ENCODE results near the gene CCSER2. TPM values are rescaled to one million over a fixed set of nuclear protein-coding genes. Genes with fewer than 3 reads are reported as not detected.

CCSER2 gene
- total and polyA plus RNA-seq, 4 donors: 23.1 to 111 (median 59.4) TPM

- intact Hi-C loops (cut with DNase I): no loop called here
- Histone ChIP-seq H3K4me3 (ENCODE audit: low read length in 2 of 2) (no peak overlapping the region), H3K36me3 (ENCODE audit: control insufficient read depth in 1 of 2, insufficient read depth in 2 of 2, low read length in 1 of 2) (no peaks in the 10 kb centered on the region), H3K27ac (ENCODE audit: low read depth in 1 of 2, low read length in 2 of 2) (no peak overlapping the region), H3K27me3 (ENCODE audit: control insufficient read depth in 1 of 2, insufficient read depth in 2 of 2, low read length in 1 of 2) (no peaks in the 10 kb centered on the region), H3K9me3 (ENCODE audit: control insufficient read depth, low read length) (no peaks in the 10 kb centered on the region), H3K4me1 (ENCODE audit: control insufficient read depth in 1 of 2, insufficient read depth in 2 of 2, low read length in 2 of 2) (no peaks in the 10 kb centered on the region)
- ATAC-seq (ENCODE audit: low FRiP score): no peak
- 83 to 86% methylated on average over 8 of the region's 8 CpGs for WGBS, 2 donors
- no peak for DNase-seq
Observed at GRCh38 chr10:84546609-84547008, 218.2 kb downstream of the CCSER2 start.

DNA sequence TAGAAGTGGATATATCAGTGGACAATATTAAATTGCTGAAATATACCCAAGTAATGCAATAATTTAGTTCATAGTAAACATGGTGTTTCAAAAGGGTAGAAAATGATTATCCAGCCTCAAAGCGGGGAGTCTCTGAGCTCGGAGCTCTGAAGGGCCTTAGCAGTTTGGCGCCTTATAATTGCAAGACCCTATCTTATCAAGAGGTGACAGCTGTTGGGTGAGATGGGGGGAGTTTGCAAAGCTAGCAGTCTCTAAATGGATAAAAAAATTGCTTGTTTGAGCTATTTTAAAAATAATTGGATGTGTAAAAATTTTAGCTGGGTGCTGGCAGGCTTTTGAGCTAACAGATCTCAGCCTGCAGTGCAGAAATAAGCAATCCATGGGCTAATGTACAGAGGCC, 219.2 kb downstream of the CCSER2 start:
- ATAC-seq (ENCODE audit: low FRiP score): no peak
- no peaks in the 10 kb centered on the region for H3K4me1 ChIP-seq (ENCODE audit: control insufficient read depth in 1 of 2, insufficient read depth in 2 of 2, low read length in 2 of 2)

GRCh38 chr10:84548869-84549268, 220.5 kb downstream of the CCSER2 start:
- intact Hi-C loops (cut with DNase I): no loop called here

More for the DNA sequence above, 219.2 kb downstream of the CCSER2 start:
- H3K27ac ChIP-seq (ENCODE audit: low read depth in 1 of 2, low read length in 2 of 2): no peak overlapping the region
- H3K9me3 ChIP-seq (ENCODE audit: control insufficient read depth, low read length): no peaks in the 10 kb centered on the region
- WGBS, 2 donors: 81 to 90% methylated on average over 3 of the region's 3 CpGs
- intact Hi-C loops (cut with DNase I): no loop called here
- no peaks in the 10 kb centered on the region for H3K36me3 ChIP-seq (ENCODE audit: control insufficient read depth in 1 of 2, insufficient read depth in 2 of 2, low read length in 1 of 2)
- no peaks in the 10 kb centered on the region for H3K27me3 ChIP-seq (ENCODE audit: control insufficient read depth in 1 of 2, insufficient read depth in 2 of 2, low read length in 1 of 2)
- no peak overlapping the region for H3K4me3 ChIP-seq (ENCODE audit: low read length in 2 of 2)
- DNase-seq: no peak

DNA sequence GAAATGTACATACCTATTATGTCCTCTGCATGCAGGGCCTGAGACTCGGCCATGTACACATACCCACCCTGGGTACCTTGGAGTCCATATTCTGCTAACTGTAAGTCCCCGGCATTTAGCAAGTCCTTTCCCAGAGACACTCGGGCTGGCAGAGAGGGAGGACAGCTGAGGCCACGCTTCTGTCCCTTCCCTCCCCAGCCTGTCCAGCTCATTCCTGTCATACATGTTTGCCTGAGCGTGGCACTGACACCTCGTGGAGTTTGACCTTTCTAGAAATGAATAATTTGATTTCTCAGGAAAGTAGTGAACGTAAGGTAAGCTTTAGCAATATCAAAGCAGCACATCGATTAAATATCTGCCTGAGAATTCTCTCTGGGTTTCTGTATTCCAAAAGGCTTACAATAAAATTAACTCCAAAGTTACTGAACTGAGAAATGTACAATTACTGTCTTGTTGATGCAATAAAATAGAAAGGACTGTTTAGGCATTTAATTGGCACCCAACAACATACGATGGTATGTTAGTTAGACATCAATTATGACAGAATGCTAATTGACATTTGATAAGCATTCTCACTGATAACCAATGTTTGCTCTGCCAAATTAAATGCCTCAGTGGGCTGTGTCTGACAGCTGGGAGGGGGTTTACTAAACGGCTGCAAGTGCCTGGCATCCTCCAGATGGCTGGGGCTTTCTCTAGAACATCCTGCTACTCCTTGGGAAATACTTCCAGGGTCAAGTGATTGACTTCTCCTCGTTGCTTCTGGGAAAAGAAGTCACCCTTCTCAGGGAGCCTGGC, 221.2 kb downstream of the CCSER2 start:
- H3K27me3 ChIP-seq (ENCODE audit: control insufficient read depth in 1 of 2, insufficient read depth in 2 of 2, low read length in 1 of 2): no peaks in the 10 kb centered on the region
- no peaks in the 10 kb centered on the region for H3K36me3 ChIP-seq (ENCODE audit: control insufficient read depth in 1 of 2, insufficient read depth in 2 of 2, low read length in 1 of 2)
- ATAC-seq (ENCODE audit: low FRiP score) (no peak), DNase-seq (no peak)
- 60 to 62% methylated on average over 11 of the region's 11 CpGs for WGBS, 2 donors
- peaks cover 2% of the 10 kb centered on the region for H3K9me3 ChIP-seq (ENCODE audit: control insufficient read depth, low read length)
- no peak overlapping the region for H3K27ac ChIP-seq (ENCODE audit: low read depth in 1 of 2, low read length in 2 of 2)
- intact Hi-C loops (cut with DNase I): no loop called here
- no peak overlapping the region for H3K4me3 ChIP-seq (ENCODE audit: low read length in 2 of 2)
- H3K4me1 ChIP-seq (ENCODE audit: control insufficient read depth in 1 of 2, insufficient read depth in 2 of 2, low read length in 2 of 2): no peaks in the 10 kb centered on the region

More at GRCh38 chr10:84548869-84549268, 220.5 kb downstream of the CCSER2 start:
- no peak overlapping the region for H3K4me3 ChIP-seq (ENCODE audit: low read length in 2 of 2)
- H3K27me3 ChIP-seq (ENCODE audit: control insufficient read depth in 1 of 2, insufficient read depth in 2 of 2, low read length in 1 of 2): no peaks in the 10 kb centered on the region
- no peak for DNase-seq
- H3K27ac ChIP-seq (ENCODE audit: low read depth in 1 of 2, low read length in 2 of 2): no peak overlapping the region
- WGBS, 2 donors: 45 to 51% methylated on average over 5 of the region's 5 CpGs
- peaks cover 2% of the 10 kb centered on the region for H3K9me3 ChIP-seq (ENCODE audit: control insufficient read depth, low read length)
- H3K36me3 ChIP-seq (ENCODE audit: control insufficient read depth in 1 of 2, insufficient read depth in 2 of 2, low read length in 1 of 2): no peaks in the 10 kb centered on the region
- ATAC-seq (ENCODE audit: low FRiP score): no peak
- no peaks in the 10 kb centered on the region for H3K4me1 ChIP-seq (ENCODE audit: control insufficient read depth in 1 of 2, insufficient read depth in 2 of 2, low read length in 2 of 2)

DNA sequence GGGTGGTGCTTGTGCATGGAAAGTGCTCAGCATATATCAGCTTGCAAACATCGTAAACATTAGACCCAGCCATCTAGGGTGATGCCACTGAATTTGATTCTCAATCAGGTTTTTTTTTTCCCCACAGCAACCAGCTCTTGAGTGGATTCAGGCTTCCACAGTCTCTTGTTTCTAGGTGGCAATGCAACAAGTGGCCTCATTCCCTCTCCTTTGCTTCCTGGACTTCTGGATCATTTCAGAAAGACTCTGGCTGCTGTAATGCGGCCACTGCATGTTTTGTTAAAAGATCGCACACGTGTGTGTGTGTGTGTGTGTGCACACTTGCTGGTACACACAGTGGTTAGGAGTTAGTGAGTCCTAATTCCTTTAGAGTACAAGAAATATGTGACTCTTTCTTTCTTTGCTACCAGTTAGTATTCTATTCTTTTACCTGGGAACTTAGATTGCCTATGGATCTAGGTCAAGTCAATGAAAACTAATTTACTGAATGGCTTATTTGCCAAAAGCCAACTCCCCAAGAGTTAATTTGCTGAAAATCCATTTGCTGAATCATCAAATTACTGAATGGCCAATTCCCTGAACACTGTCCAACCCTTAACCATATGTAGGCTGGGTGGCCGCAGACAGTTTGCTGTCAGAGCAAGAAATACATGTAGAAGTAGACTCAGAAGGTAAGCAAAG, 222.5 kb downstream of the CCSER2 start:
- Histone ChIP-seq H3K27me3 (ENCODE audit: control insufficient read depth in 1 of 2, insufficient read depth in 2 of 2, low read length in 1 of 2) (no peaks in the 10 kb centered on the region), H3K27ac (ENCODE audit: low read depth in 1 of 2, low read length in 2 of 2) (no peak overlapping the region), H3K9me3 (ENCODE audit: control insufficient read depth, low read length) (peaks cover 2% of the 10 kb centered on the region), H3K4me3 (ENCODE audit: low read length in 2 of 2) (no peak overlapping the region), H3K4me1 (ENCODE audit: control insufficient read depth in 1 of 2, insufficient read depth in 2 of 2, low read length in 2 of 2) (no peaks in the 10 kb centered on the region), H3K36me3 (ENCODE audit: control insufficient read depth in 1 of 2, insufficient read depth in 2 of 2, low read length in 1 of 2) (no peaks in the 10 kb centered on the region)
- WGBS, 2 donors: 83 to 88% methylated on average over 5 of the region's 5 CpGs
- ATAC-seq (ENCODE audit: low FRiP score) (no peak), DNase-seq (no peak)
- intact Hi-C loops (cut with DNase I): no loop called here

GRCh38 chr10:84551437-84552120, 223.2 kb downstream of the CCSER2 start:
- H3K27me3 ChIP-seq (ENCODE audit: control insufficient read depth in 1 of 2, insufficient read depth in 2 of 2, low read length in 1 of 2): no peaks in the 10 kb centered on the region
- no peaks in the 10 kb centered on the region for H3K36me3 ChIP-seq (ENCODE audit: control insufficient read depth in 1 of 2, insufficient read depth in 2 of 2, low read length in 1 of 2)
- peaks cover 2% of the 10 kb centered on the region for H3K9me3 ChIP-seq (ENCODE audit: control insufficient read depth, low read length)
- no peak overlapping the region for H3K27ac ChIP-seq (ENCODE audit: low read depth in 1 of 2, low read length in 2 of 2)
- ATAC-seq (ENCODE audit: low FRiP score) (no peak), DNase-seq (no peak)
- WGBS, 2 donors: 88 to 93% methylated on average over 6 of the region's 6 CpGs
- intact Hi-C loops (cut with DNase I): no loop called here
- no peaks in the 10 kb centered on the region for H3K4me1 ChIP-seq (ENCODE audit: control insufficient read depth in 1 of 2, insufficient read depth in 2 of 2, low read length in 2 of 2)
- no peak overlapping the region for H3K4me3 ChIP-seq (ENCODE audit: low read length in 2 of 2)

DNA sequence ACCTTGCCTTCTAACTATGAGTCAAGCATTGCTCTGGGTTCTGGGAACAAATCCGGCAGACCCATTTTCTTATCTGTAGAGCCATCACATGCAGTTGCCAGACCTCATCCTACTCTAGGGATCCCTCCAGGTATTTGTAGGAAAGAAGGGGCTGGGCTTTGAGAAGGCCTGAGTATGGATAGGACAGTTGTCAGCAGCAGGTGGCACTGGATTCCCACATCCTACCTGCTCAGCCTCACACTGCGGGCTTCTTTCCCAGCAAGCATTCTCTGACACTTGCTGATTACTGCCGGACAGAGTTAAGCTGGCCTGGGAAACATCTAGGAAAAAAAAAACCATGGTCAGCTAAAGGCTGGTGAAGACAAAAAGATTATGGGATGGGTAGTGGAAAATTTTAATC, 224.1 kb downstream of the CCSER2 start:
- Histone ChIP-seq H3K27ac (ENCODE audit: low read depth in 1 of 2, low read length in 2 of 2) (no peak overlapping the region), H3K27me3 (ENCODE audit: control insufficient read depth in 1 of 2, insufficient read depth in 2 of 2, low read length in 1 of 2) (no peaks in the 10 kb centered on the region), H3K9me3 (ENCODE audit: control insufficient read depth, low read length) (peaks cover 2% of the 10 kb centered on the region), H3K36me3 (ENCODE audit: control insufficient read depth in 1 of 2, insufficient read depth in 2 of 2, low read length in 1 of 2) (no peaks in the 10 kb centered on the region), H3K4me3 (ENCODE audit: low read length in 2 of 2) (no peak overlapping the region), H3K4me1 (ENCODE audit: control insufficient read depth in 1 of 2, insufficient read depth in 2 of 2, low read length in 2 of 2) (no peaks in the 10 kb centered on the region)
- DNase-seq (no peak), ATAC-seq (ENCODE audit: low FRiP score) (no peak)
- WGBS, 2 donors: 81 to 83% methylated on average over 3 of the region's 3 CpGs
- intact Hi-C loops (cut with DNase I): no loop called here

DNA sequence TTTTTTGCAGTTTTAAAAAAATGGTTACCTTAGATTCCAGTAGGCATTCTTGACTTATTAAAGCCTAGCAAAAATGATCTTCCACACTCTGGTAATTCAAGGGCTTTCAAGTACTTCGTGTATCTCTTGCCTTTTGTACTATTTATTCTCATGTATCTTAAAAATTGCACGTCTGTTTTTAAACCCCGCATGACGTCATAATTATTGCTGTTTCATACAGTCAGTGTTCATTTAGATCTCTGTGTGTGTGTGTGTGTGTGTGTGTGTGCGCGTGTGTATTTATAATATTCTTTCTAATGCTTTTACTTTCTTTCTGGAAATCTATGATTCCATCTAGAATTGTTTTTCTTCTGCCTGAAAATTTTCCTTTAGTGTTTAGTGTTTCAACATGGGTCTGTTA, 234.2 kb downstream of the CCSER2 start:
- intact Hi-C loops (cut with DNase I): no loop called here
- H3K36me3 ChIP-seq (ENCODE audit: control insufficient read depth in 1 of 2, insufficient read depth in 2 of 2, low read length in 1 of 2): no peaks in the 10 kb centered on the region
- H3K9me3 ChIP-seq (ENCODE audit: control insufficient read depth, low read length): no peaks in the 10 kb centered on the region
- no peak overlapping the region for H3K27ac ChIP-seq (ENCODE audit: low read depth in 1 of 2, low read length in 2 of 2)
- WGBS, 2 donors: 70% methylated on average over 6 of the region's 6 CpGs
- no peaks in the 10 kb centered on the region for H3K4me1 ChIP-seq (ENCODE audit: control insufficient read depth in 1 of 2, insufficient read depth in 2 of 2, low read length in 2 of 2)
- H3K27me3 ChIP-seq (ENCODE audit: control insufficient read depth in 1 of 2, insufficient read depth in 2 of 2, low read length in 1 of 2): peaks cover 0 to 2% of the 10 kb centered on the region in 2 donors
- ATAC-seq (ENCODE audit: low FRiP score): no peak
- no peak for DNase-seq
- H3K4me3 ChIP-seq (ENCODE audit: low read length in 2 of 2): no peak overlapping the region

All from aorta (tissue), 5 donors.